NCI-H1105 treated with DMSO at 0.1 percent for 48 hours (cell line): Measurements from ENCODE around the gene IL3.

Experiments
- DNase-seq: peaks from one replicate; lab custom pipeline; 2025; lab: John Stamatoyannopoulos, UW

IL3 gene

GRCh38 chr5:132060501-132061161 is at the start of gene IL3:
IL3 (plus strand) TSS chr5:132060655; CDS start chr5:132060707, 52 bp downstream.
- DNase-seq: no peak

- no peak for DNase-seq
Measured at GRCh38 chr5:132010989-132011621, 49.4 kb upstream of the IL3 start.

GRCh38 chr5:132011622-132012343 is 48.7 kb upstream of the IL3 start, which contains the start of gene ACSL6:
ACSL6 (minus strand) TSS chr5:132011658; CDS start chr5:132011553, 105 bp downstream.
- DNase-seq: no peak

GRCh38 chr5:132012371-132013005 is 48.0 kb upstream of the IL3 start:
- DNase-seq: no peak

GRCh38 chr5:132013006-132013689 is 47.3 kb upstream of the IL3 start:
- no peak for DNase-seq

- DNase-seq: no peak
Measured at GRCh38 chr5:132013711-132014110, 46.7 kb upstream of the IL3 start.

- no peak for DNase-seq
Measured at GRCh38 chr5:132016721-132017250, 43.7 kb upstream of the IL3 start.

GRCh38 chr5:132017316-132017715 is 43.1 kb upstream of the IL3 start:
- no peak for DNase-seq

GRCh38 chr5:132017738-132018625 is 42.5 kb upstream of the IL3 start:
- DNase-seq: no peak

- DNase-seq: no peak
Measured at GRCh38 chr5:132019337-132019736, 41.1 kb upstream of the IL3 start.

GRCh38 chr5:132019857-132020555 is 40.4 kb upstream of the IL3 start:
- no peak for DNase-seq

- no peak for DNase-seq
Measured at GRCh38 chr5:132020568-132021339, 39.7 kb upstream of the IL3 start.

GRCh38 chr5:132021654-132022053 is 38.8 kb upstream of the IL3 start:
- no peak for DNase-seq

GRCh38 chr5:132022737-132023136 is 37.7 kb upstream of the IL3 start:
- no peak for DNase-seq

GRCh38 chr5:132023258-132024116 is 37.0 kb upstream of the IL3 start:
- DNase-seq: no peak

- no peak for DNase-seq
Measured at GRCh38 chr5:132024117-132024435, 36.4 kb upstream of the IL3 start.

GRCh38 chr5:132024789-132025402 is 35.6 kb upstream of the IL3 start:
- DNase-seq: no peak

- DNase-seq: no peak
Measured at GRCh38 chr5:132025403-132025971, 35.0 kb upstream of the IL3 start.
